CD4-positive, CD25-positive, alpha-beta regulatory T cell (primary cell): ENCODE data around the gene HOXC13. TPM values are rescaled to one million over a fixed set of nuclear protein-coding genes. Genes with fewer than 3 reads are reported as not detected.

Experiments
- ATAC-seq, 2 donors: fragments of 150-1000 bp; cut with Tn5 transposase; one replicate each; pipeline ENCODE4 v1.10.0; 2021; ENCODE audit warnings: low read depth in 2 of 2, moderate number of reproducible peaks in 2 of 2, moderate library complexity in 1 of 2
- DNase-seq, 3 donors: peaks; one replicate each; pipeline versions ENCODE4 v3.0.0 to v3.0.0-alpha.2; 2012 to 2022; ENCODE audit warnings: mixed read lengths in 1 of 3
- H3K27ac ChIP-seq: one replicate; pipeline ENCODE4 v1.7.0; 2013; ENCODE audit warnings: mild to moderate bottlenecking, low read length; ENCODE audit not compliant: insufficient read depth, poor library complexity, severe bottlenecking
- H3K27me3 ChIP-seq: one replicate; pipeline ENCODE4 v1.7.0; 2013; ENCODE audit warnings: low read length; ENCODE audit not compliant: control insufficient read depth, insufficient read depth
- H3K36me3 ChIP-seq: one replicate; pipeline ENCODE4 v1.7.0; 2013; ENCODE audit warnings: mild to moderate bottlenecking, low read length, moderate library complexity; ENCODE audit not compliant: control insufficient read depth, insufficient read depth
- H3K4me1 ChIP-seq: 2 replicates; pipeline ENCODE4 v1.7.0; 2013; ENCODE audit warnings: mild to moderate bottlenecking, low read length; ENCODE audit not compliant: insufficient read depth, control insufficient read depth, poor library complexity, severe bottlenecking
- H3K4me3 ChIP-seq: one replicate; pipeline ENCODE4 v1.7.0; 2013; ENCODE audit warnings: low read depth, mild to moderate bottlenecking, low read length, moderate library complexity
- H3K9me3 ChIP-seq, 2 experiments: 1 replicate in 1 of 2; 2 replicates in 1 of 2; pipeline ENCODE4 v1.7.0; 2013; ENCODE audit warnings: low read length in 2 of 2, mild to moderate bottlenecking in 1 of 2, moderate library complexity in 1 of 2; ENCODE audit not compliant: control insufficient read depth in 2 of 2
- H3K27ac Mint-ChIP-seq, 3 donors: one replicate each; pipeline ENCODE4 v1.8.0; 2020 to 2022; ENCODE audit warnings: mild to moderate bottlenecking in 3 of 3, mixed read lengths in 3 of 3, moderate library complexity in 2 of 3
- H3K27me3 Mint-ChIP-seq: one replicate; pipeline ENCODE4 v1.8.0; 2022; ENCODE audit warnings: mild to moderate bottlenecking, mixed read lengths
- H3K36me3 Mint-ChIP-seq: one replicate; pipeline ENCODE4 v1.8.0; 2020; ENCODE audit warnings: mixed read lengths
- H3K4me1 Mint-ChIP-seq, 4 donors: one replicate each; pipeline ENCODE4 v1.8.0; 2020 to 2022; ENCODE audit warnings: mixed read lengths in 4 of 4, mild to moderate bottlenecking in 1 of 4
- H3K4me3 Mint-ChIP-seq, 4 donors: one replicate each; pipeline ENCODE4 v1.8.0; 2020 to 2022; ENCODE audit warnings: mild to moderate bottlenecking in 4 of 4, mixed read lengths in 4 of 4, moderate library complexity in 3 of 4
- H3K9me3 Mint-ChIP-seq, 7 donors: one replicate each; pipeline ENCODE4 v1.8.0; 2020 to 2022; ENCODE audit warnings: mixed read lengths in 7 of 7, mild to moderate bottlenecking in 3 of 7, moderate library complexity in 2 of 7
- polyA plus RNA-seq, 4 donors: library from polyadenylated mRNA; unstranded; fragments of 300-500 nt; fragmentation: Illumina TruSeq; gene quantifications; one replicate each; pipeline ENCODE4 v1.2.3, GENCODE V29; 2021
- total RNA-seq: library from RNA; stranded (reverse); gene quantifications from one replicate; pipeline ENCODE4 v1.2.3, GENCODE V29; 2022

HOXC13 gene
- total and polyA plus RNA-seq, 5 donors from 2014 or later, result not detected

- H3K36me3 ChIP-seq, result no peaks in the 10 kb centered on the region
- H3K9me3 Mint-ChIP-seq, result peaks cover 0 to 4% (median 0%) of the 10 kb centered on the region in 7 donors
- peaks cover 15% of the 10 kb centered on the region for H3K4me1 ChIP-seq
- no peak for ATAC-seq
- peaks cover 95% of the 10 kb centered on the region for H3K27me3 Mint-ChIP-seq
- DNase-seq, result no peak
- H3K27ac Mint-ChIP-seq, result peak overlapping the region in 1 of 3 donors; percentile 83
- peak overlapping the region in 1 of 4 donors; percentile 28 for H3K4me3 Mint-ChIP-seq
- H3K4me3 ChIP-seq, result no peak overlapping the region
- H3K4me1 Mint-ChIP-seq, result peaks cover 0 to 29% (median 13%) of the 10 kb centered on the region in 4 donors
- H3K36me3 Mint-ChIP-seq, result no peaks in the 10 kb centered on the region
- peaks cover 45% of the 10 kb centered on the region for H3K27me3 ChIP-seq
- no peak overlapping the region for H3K27ac ChIP-seq
- H3K9me3 ChIP-seq, result peaks cover 0 to 6% of the 10 kb centered on the region in 2 experiments
Measured at GRCh38 chr12:53950437-53950773, 11.8 kb downstream of the HOXC13 start.

DNA sequence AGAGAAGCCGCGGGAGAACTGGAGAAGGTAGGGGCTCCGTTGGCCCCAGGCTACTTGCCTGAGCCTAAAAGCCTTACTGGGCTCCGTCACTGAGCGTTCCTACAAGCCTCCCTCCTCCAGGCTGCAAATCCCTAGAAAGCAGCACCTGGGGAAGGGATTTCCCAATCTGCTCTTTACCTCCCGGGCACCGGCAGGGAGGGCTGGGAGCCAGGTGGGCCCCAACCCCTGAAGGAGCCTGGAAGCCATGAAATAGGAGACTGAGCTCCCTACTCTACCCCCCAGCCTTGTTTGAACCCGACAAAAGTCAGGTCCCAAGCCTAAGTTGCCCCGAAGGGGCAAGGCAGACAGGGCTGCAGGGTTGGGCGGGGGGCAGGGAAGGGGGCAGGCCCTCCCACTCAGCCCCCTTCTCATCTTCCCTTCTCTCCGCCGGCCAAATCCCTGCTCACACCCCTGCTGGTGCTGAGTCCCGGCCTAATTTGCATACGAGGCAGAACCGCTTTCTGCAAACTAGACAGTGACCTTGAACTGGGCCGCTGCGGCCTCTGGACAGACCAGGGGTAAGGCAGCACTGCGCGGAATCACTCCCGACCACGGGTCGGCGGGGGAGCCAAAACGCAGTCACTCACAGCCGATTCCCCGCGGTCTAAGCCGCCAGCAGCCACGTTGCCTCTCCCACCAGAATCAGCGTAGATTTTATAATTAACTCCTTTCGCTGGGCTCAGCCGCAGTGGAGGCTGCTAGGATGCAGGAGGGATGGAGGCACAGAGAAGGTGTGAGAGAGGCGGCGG, 12.4 kb downstream of the HOXC13 start:
- peaks cover 0 to 4% (median 0%) of the 10 kb centered on the region in 7 donors for H3K9me3 Mint-ChIP-seq
- H3K4me3 ChIP-seq, result no peak overlapping the region
- peaks cover 17% of the 10 kb centered on the region for H3K4me1 ChIP-seq
- H3K4me3 Mint-ChIP-seq, result peak overlapping the region in 1 of 4 donors; percentile 7
- H3K4me1 Mint-ChIP-seq, result peaks cover 0 to 32% (median 16%) of the 10 kb centered on the region in 4 donors
- H3K36me3 ChIP-seq, result no peaks in the 10 kb centered on the region
- H3K27me3 ChIP-seq, result peaks cover 45% of the 10 kb centered on the region
- peaks cover 0 to 6% of the 10 kb centered on the region in 2 experiments for H3K9me3 ChIP-seq
- H3K27me3 Mint-ChIP-seq, result peaks cover 95% of the 10 kb centered on the region
- H3K36me3 Mint-ChIP-seq, result no peaks in the 10 kb centered on the region
- H3K27ac Mint-ChIP-seq, result peak overlapping the region in 1 of 3 donors; percentile 5
- no peak for ATAC-seq
- DNase-seq, result no peak
- H3K27ac ChIP-seq, result no peak overlapping the region

DNA sequence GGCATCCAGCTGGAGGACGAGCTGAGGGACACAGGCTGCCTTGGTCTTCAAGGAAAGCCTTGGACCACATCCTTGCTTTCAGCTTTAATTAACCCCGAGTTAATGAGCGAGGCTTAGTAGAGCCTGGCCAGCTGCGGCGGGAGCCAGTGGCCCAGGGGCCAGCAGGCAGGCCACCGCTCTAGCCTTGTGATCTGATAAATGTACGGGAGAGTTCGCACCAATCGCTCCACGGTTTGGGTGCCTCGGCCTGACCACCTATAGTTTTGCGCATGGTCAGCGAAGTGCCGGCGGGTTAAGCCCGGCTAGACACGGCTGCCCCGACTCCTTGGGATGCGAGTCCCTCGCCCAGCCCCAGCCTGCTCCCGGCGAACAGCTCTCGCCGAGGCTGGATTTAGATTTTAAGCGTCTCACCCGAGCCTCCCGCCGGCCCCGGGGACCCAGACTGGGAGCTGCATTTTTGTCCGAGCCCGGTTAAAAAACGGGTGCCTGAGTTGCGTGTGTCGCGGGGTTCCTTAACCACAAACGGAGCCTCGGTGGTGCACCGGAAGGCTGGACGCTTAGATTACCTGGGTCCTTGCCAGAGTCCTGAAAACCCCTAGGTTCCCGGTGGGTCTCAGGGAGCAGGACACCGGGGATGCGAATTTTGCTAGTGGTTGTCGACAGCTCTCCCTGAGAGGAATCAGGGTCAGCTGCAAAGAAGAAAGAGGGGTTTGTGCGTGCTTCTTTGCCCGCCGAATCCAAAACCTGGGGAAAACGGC, 13.1 kb downstream of the HOXC13 start:
- Histone ChIP-seq H3K4me1 (peaks cover 21% of the 10 kb centered on the region), H3K9me3 (peaks cover 0 to 6% of the 10 kb centered on the region in 2 experiments), H3K4me3 (no peak overlapping the region), H3K36me3 (no peaks in the 10 kb centered on the region), H3K27me3 (peaks cover 46% of the 10 kb centered on the region), H3K27ac (no peak overlapping the region)
- Mint-ChIP-seq H3K27me3 (peaks cover 95% of the 10 kb centered on the region), H3K9me3 (peaks cover 0 to 3% (median 0%) of the 10 kb centered on the region in 7 donors), H3K36me3 (no peaks in the 10 kb centered on the region), H3K27ac (peak overlapping the region in 1 of 3 donors; percentile 38), H3K4me1 (peaks cover 0 to 40% (median 18%) of the 10 kb centered on the region in 4 donors), H3K4me3 (peak overlapping the region in 1 of 4 donors; percentile 7)
- ATAC-seq (no peak), DNase-seq (no peak)

- Histone ChIP-seq H3K4me1 (peaks cover 25% of the 10 kb centered on the region), H3K4me3 (no peak overlapping the region), H3K9me3 (peaks cover 0 to 6% of the 10 kb centered on the region in 2 experiments), H3K27ac (no peak overlapping the region), H3K27me3 (peaks cover 50% of the 10 kb centered on the region), H3K36me3 (no peaks in the 10 kb centered on the region)
- Mint-ChIP-seq H3K27ac (peak overlapping the region in 1 of 3 donors; percentile 38), H3K9me3 (peaks cover 0 to 3% (median 0%) of the 10 kb centered on the region in 7 donors), H3K36me3 (no peaks in the 10 kb centered on the region), H3K4me3 (no peak overlapping the region), H3K4me1 (peaks cover 0 to 45% (median 18%) of the 10 kb centered on the region in 4 donors), H3K27me3 (peaks cover 95% of the 10 kb centered on the region)
- no peak for DNase-seq
- ATAC-seq, result no peak
Measured at GRCh38 chr12:53952335-53952694, 13.7 kb downstream of the HOXC13 start.

DNA sequence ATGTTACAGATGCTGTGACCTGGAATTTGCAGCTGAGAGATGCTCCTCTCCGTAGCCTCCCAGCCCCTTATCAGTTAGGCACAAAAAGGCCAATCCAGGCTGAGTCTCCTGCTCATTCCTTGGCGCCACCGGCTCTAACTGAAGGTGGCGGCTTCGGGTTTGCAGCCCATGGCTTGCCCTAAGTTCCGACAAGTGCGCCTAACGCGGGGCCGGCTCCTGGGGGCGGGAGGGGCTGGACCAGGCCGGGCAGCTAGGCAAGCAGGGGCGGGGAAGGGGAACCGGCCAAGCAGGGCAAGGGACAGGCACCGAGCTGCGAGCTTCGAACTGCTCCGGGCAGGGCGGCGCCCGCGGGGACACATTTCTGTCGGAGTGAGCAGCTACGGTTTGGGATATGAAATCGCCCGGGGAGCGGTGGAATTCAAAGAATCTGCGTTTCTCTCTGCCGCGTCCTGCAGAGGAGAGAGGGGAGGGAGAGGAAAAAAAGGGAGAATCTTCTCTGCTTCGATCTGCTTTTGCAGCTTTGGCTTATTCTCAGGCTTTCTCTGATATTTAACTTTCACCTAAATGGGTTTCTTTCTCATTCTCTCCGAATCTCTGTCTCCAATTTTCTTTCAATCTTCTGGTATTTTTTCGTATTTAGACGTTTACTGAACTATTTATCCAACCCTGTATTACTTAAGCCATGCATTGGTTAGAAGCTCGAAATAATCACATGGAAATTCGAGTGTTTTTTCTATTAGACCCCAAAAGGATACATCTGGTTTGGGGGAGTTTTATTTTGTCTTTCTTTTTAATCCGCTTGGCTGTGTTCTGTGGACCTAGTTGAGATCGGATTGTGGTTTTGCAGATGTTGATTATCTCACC, 14.5 kb downstream of the HOXC13 start:
- H3K4me1 ChIP-seq, result peaks cover 25% of the 10 kb centered on the region
- H3K27me3 ChIP-seq, result peaks cover 50% of the 10 kb centered on the region
- peaks cover 0 to 5% (median 0%) of the 10 kb centered on the region in 7 donors for H3K9me3 Mint-ChIP-seq
- no peak for DNase-seq
- H3K27ac Mint-ChIP-seq, result peak overlapping the region in 1 of 3 donors; percentile 37
- no peak for ATAC-seq
- H3K9me3 ChIP-seq, result peaks cover 0 to 6% of the 10 kb centered on the region in 2 experiments
- peaks cover 0 to 45% (median 18%) of the 10 kb centered on the region in 4 donors for H3K4me1 Mint-ChIP-seq
- no peak overlapping the region for H3K27ac ChIP-seq
- H3K4me3 ChIP-seq, result no peak overlapping the region
- H3K4me3 Mint-ChIP-seq, result peak overlapping the region; percentile 16 to 55 (median 31)
- H3K36me3 ChIP-seq, result no peaks in the 10 kb centered on the region
- H3K36me3 Mint-ChIP-seq, result peaks cover 3% of the 10 kb centered on the region
- H3K27me3 Mint-ChIP-seq, result peaks cover 95% of the 10 kb centered on the region

DNA sequence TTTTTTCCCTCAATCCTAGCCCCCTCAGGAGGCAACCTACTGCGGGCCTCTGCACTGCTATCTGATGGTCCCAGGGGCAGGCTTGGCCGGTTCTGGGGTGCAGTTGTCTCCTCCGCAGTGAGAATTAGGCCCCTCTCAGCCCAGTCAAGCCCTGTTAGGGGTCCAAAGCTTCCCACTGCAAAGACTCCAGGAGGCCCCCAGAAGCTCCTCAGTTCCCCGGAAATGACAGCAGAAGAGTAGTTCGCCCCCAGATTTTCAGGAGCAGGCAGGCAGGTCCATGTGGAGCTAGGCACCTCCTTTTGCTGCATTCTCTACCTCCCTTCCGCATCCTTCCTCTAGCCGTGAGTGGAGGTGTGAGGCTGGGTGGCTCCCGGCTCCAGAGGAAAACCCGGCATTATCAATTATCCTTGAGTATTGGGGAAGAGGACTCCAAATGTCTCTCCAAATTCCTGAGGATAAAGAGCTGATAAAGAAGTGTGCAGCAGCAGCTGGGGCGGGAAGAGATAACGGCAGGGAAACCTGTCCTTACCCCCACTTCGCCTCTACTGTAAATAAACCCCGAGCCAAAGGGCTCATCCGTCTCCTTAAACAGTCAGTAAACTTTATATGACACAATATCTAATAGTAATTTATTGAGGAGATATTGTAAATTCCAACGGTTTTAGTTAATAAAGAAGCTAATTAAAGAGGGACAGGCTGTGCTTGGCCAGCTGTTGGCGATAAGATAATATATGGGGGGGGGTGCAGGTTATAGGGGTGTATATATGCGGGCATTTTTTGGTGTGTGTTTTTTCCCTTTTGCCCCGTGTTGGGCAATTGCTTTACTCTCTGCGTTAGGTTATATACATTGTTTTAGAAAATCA, 15.4 kb downstream of the HOXC13 start:
- Mint-ChIP-seq H3K4me1 (peaks cover 0 to 45% (median 19%) of the 10 kb centered on the region in 4 donors), H3K27me3 (peaks cover 95% of the 10 kb centered on the region), H3K27ac (peak overlapping the region in 2 of 3 donors; percentile 37 to 56), H3K9me3 (peaks cover 0 to 7% (median 0%) of the 10 kb centered on the region in 7 donors), H3K36me3 (peaks cover 4% of the 10 kb centered on the region), H3K4me3 (peak overlapping the region in 3 of 4 donors; percentile 21 to 46 (median 40))
- no peak overlapping the region for H3K27ac ChIP-seq
- H3K27me3 ChIP-seq, result peaks cover 53% of the 10 kb centered on the region
- H3K4me3 ChIP-seq, result no peak overlapping the region
- H3K36me3 ChIP-seq, result no peaks in the 10 kb centered on the region
- DNase-seq, result no peak
- no peak for ATAC-seq
- peaks cover 25% of the 10 kb centered on the region for H3K4me1 ChIP-seq
- peaks cover 0 to 6% of the 10 kb centered on the region in 2 experiments for H3K9me3 ChIP-seq
